ENCODE measurements around the gene UXS1.
"Not testable (repeated sequence)": the region's sequence is repeated elsewhere in the genome, so short reads cannot be mapped to it uniquely, and the experiment has no call there.

UXS1 gene

GRCh38 chr2:106137731-106138521 lies 56.2 kb downstream of the UXS1 start:
- H3K36me3 ChIP-seq (ENCODE audit: insufficient read depth), result no peaks in the 10 kb centered on the region
- no peak overlapping the region for H3K27ac ChIP-seq
- H3K79me2 ChIP-seq (ENCODE audit: insufficient read depth, low read depth), result no peaks in the 10 kb centered on the region

DNA sequence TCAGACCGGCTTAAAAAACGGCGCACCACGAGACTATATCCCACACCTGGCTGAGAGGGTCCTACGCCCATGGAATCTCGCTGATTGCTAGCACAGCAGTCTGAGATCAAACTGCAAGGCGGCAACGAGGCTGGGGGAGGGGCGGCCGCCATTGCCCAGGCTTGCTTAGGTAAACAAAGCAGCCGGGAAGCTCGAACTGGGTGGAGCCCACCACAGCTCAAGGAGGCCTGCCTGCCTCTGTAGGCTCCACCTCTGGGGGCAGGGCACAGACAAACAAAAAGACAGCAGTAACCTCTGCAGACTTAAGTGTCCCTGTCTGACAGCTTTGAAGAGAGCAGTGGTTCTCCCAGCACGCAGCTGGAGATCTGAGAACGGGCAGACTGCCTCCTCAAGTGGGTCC lies 62.9 kb downstream of the UXS1 start:
- H3K9ac ChIP-seq; H3K4me3 ChIP-seq (IDR thresholded peaks at IDR 0.05; ENCODE audit: insufficient read depth, low read depth, low read length); H3K4me1 ChIP-seq (ENCODE audit: low read depth, poor library complexity, severe bottlenecking); H2AFZ ChIP-seq (ENCODE audit: low read depth); H3K79me2 ChIP-seq (ENCODE audit: insufficient read depth, low read depth); H3K36me3 ChIP-seq (ENCODE audit: insufficient read depth); H3K27ac ChIP-seq; H3K4me2 ChIP-seq; H4K20me1 ChIP-seq (ENCODE audit: insufficient read depth); H3K27me3 ChIP-seq (ENCODE audit: insufficient read depth, low read depth): not testable (repeated sequence)

More at GRCh38 chr2:106137731-106138521, 56.2 kb downstream of the UXS1 start:
- H3K9ac ChIP-seq, result no peak overlapping the region
- no peaks in the 10 kb centered on the region for H3K27me3 ChIP-seq (ENCODE audit: insufficient read depth, low read depth)
- H4K20me1 ChIP-seq (ENCODE audit: insufficient read depth), result no peaks in the 10 kb centered on the region
- no peak overlapping the region for H3K4me3 ChIP-seq (IDR thresholded peaks at IDR 0.05; ENCODE audit: insufficient read depth, low read depth, low read length)
- H2AFZ ChIP-seq (ENCODE audit: low read depth), result no peak overlapping the region
- no peak for TF ChIP-seq CTCF (conservative IDR thresholded peaks at IDR 0.05; ENCODE audit: low read depth, low read length)
- no peak overlapping the region for H3K4me2 ChIP-seq
- no peaks in the 10 kb centered on the region for H3K4me1 ChIP-seq (ENCODE audit: low read depth, poor library complexity, severe bottlenecking)

GRCh38 chr2:106130251-106130998 lies 63.7 kb downstream of the UXS1 start:
- H3K27me3 ChIP-seq (ENCODE audit: insufficient read depth, low read depth), result no peaks in the 10 kb centered on the region
- no peak overlapping the region for H3K4me2 ChIP-seq
- H3K4me1 ChIP-seq (ENCODE audit: low read depth, poor library complexity, severe bottlenecking), result no peaks in the 10 kb centered on the region
- no peaks in the 10 kb centered on the region for H4K20me1 ChIP-seq (ENCODE audit: insufficient read depth)
- no peaks in the 10 kb centered on the region for H3K36me3 ChIP-seq (ENCODE audit: insufficient read depth)
- no peaks in the 10 kb centered on the region for H3K79me2 ChIP-seq (ENCODE audit: insufficient read depth, low read depth)
- H3K4me3 ChIP-seq (IDR thresholded peaks at IDR 0.05; ENCODE audit: insufficient read depth, low read depth, low read length), result no peak overlapping the region
- H3K9ac ChIP-seq, result no peak overlapping the region
- H3K27ac ChIP-seq, result no peak overlapping the region
- no peak overlapping the region for H2AFZ ChIP-seq (ENCODE audit: low read depth)
- TF ChIP-seq CTCF (conservative IDR thresholded peaks at IDR 0.05; ENCODE audit: low read depth, low read length), result no peak

DNA sequence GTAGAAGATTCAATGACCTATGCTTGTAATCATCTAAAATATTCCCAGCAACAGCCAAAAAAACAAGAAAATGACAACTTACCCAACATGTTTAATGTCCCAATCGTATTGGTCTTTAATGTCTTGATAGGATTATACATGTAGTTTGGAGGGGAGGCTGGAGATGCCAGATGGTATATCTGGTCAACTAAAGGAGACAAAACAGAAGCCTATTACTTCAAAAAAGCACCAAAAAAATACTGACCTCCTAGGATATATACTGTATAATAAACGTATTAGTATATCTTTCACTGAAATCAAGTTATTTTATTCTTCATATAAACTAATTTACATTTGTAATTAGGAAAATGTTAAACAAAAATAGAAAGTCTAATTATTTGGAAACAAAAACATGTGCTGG lies 64.5 kb downstream of the UXS1 start:
- H3K4me2 ChIP-seq, result no peak overlapping the region

More for the DNA sequence above, 64.5 kb downstream of the UXS1 start:
- Histone ChIP-seq H3K27me3 (ENCODE audit: insufficient read depth, low read depth) (no peaks in the 10 kb centered on the region), H3K9ac (no peak overlapping the region), H2AFZ (ENCODE audit: low read depth) (no peak overlapping the region), H3K4me3 (IDR thresholded peaks at IDR 0.05; ENCODE audit: insufficient read depth, low read depth, low read length) (no peak overlapping the region), H3K36me3 (ENCODE audit: insufficient read depth) (no peaks in the 10 kb centered on the region), H3K27ac (no peak overlapping the region), H4K20me1 (ENCODE audit: insufficient read depth) (no peaks in the 10 kb centered on the region), H3K79me2 (ENCODE audit: insufficient read depth, low read depth) (no peaks in the 10 kb centered on the region), H3K4me1 (ENCODE audit: low read depth, poor library complexity, severe bottlenecking) (no peaks in the 10 kb centered on the region)
- no peak for TF ChIP-seq CTCF (conservative IDR thresholded peaks at IDR 0.05; ENCODE audit: low read depth, low read length)

Measured in KMS-11 (cell line).